ENCODE results near the gene NLK. TPM values are rescaled to one million over a fixed set of nuclear protein-coding genes. Genes with fewer than 3 reads are reported as not detected.
"Not testable (repeated sequence)": the region's sequence is repeated elsewhere in the genome, so short reads cannot be mapped to it uniquely, and the experiment has no call there.

Gene NLK
- total RNA-seq, 1 donor from 2014 or later: 13.2 TPM

DNA sequence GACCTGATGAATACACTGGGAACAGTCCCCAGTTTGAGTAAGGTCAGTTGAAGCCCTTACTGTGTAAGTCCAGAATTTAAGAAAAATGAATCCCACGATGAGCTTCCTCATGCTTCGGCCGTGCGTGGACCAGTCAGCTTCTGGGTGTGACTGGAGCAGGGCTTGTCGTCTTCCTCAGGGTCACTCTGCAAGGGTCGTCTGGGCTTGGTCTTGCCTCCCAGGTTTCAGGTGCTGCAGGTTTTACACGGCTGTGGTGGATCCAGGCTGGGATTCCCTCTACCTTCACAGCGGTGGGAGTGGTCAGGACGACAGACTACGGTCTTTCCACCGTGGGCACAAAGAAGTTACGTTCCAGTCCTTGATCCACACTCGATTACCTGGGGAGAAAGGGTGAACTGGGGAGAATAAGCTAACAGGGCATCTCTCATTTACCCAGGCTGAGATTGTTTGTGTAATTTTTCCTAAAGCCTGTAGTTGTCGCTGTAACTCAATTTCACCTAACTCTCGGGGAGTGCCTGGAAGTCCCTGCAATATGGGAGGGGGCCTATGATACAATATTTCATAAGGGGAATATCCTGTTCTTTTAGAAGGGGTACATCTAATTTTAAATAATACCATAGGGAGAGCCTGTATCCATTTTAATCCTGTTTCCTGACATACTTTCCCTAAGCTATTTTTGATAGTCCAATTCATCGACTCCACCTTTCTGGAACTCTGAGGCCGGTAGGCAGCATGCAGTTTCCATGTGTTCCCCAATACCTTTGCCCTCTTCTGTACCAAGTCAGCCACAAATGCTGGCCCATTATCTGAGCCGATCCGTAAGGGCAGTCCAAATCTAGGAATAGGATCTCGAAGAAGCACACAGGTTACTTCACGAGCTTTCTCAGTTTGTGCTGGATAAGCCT lies 190.7 kb downstream of the NLK start:
- DNase-seq: peak; percentile 20

DNA sequence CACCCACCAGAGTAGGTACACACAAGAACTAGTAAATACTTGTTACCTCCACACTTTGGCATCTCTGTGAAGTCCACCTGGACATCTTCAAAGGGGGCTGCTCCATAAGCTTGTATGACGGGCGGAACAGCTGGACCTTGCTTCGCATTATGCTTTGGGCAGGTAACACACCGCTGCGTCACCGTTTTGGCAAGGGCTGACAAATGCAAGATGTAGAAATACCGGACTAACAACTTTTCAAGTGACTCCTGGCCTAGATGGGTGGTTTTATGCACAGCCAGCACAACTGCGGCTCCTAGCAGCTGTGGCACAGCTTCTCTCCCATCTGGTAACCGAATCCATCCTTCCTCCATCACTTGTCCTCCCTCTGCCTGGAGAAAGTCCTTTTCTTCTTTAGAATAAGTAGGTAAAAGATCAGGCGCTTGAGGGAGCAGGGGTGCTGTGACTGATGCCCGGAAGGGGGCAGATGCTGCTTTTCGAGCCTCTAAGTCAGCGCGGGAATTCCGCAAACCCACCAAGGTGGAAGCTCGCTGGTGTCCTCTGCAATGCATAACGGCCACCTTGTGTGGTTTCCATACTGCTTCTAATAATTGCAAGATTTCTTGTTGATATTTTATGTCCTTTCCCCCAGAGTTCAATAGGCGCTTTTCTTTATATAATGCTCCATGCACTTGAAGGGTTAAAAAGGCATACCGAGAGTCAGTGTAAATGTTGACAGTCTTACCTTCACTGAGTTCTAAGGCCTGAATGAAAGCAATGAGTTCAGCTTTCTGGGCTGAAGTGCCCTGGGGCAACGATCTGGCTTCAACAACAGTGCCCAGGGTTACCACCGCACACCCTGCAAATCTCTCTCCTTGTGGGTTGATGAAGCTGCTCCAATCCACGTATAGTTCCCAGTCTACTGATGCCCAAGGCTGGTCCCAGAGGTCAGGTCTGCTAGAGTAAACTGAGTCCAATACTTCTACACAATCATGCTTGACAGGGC lies 191.7 kb downstream of the NLK start:
- DNase-seq: peak; percentile 63

GRCh38 chr17:28235066-28235700 lies 192.7 kb downstream of the NLK start:
- not testable (repeated sequence) for DNase-seq

GRCh38 chr17:28236033-28236653 lies 193.7 kb downstream of the NLK start:
- not testable (repeated sequence) for DNase-seq

DNA sequence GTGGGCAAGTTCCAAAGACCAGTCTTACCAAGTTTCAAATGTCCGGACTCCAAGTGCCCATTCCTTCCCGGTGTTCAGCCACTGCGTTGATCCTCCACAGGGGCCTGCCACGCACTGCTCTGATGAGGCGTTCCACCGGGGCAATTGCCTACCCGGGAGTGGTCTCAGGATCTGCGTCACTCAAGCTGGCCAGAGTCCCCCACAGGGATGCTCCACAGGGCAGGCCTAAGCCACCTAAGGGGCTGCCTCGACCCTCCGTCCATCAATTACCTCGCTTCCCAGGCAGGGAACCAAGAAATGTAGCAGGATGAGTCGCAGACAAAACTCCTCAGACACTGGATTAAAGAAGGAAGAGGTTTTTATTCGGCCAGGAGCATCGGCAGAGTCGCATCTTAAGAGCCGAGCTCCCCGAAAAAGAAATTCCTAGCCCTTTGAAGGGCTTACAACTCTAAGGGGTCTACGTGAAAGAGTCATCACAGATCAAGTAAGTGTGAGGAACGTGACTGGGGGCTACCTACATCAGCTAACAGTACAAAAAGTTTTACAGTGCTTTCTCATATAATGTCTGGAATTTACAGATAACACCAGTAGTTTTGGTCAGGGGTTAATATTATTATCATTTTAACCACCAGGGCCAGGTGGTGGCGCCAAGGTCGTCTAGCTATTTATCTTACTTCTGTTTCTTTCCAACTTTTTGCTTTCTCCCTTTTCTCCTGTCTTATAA lies 196.2 kb downstream of the NLK start:
- DNase-seq: not testable (repeated sequence)

DNA sequence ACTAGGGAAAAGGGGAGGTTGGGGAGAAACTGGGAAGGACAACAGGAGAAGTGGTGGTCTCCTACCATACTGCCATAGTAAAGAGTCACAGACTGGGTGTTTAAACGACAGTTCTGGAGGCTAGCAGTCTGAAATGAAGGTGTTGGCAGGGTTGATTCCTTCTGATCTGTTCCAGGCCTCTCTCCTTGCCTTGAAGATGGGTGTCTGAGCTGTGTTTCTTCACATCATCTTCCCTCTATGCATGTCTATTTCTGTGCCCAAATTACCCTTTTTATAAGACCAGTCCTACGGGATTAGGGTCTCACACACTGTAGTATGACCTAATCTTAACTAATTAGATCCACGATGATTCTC lies 196.8 kb downstream of the NLK start:
- DNase-seq: no peak

GRCh38 chr17:28240688-28241340 lies 198.3 kb downstream of the NLK start:
- no peak for DNase-seq

DNA sequence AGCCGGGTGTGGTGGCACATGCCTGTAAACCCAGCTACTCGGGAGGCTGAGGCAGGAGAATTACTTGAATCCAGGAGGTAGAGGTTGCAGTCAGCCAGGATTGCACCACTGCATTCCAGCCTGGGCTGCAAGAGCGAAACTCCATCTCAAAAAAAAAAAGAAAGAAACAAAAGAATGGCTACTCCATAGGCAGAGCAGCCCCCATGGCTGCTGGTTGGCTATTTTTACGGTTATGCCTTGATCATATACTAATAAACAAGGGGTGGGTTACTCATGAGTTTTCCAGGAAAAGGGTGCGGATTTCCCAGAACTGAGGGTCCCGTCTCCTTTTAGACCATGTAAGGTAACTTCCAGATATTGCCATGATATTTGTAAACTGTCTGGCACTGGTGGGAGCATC lies 200.3 kb downstream of the NLK start:
- DNase-seq: no peak

- DNase-seq: not testable (repeated sequence)
Measured at GRCh38 chr17:28243268-28243667, 200.8 kb downstream of the NLK start.

GRCh38 chr17:28244446-28244845 lies 202.0 kb downstream of the NLK start:
- DNase-seq: no peak

Small RNAs within 50 kb of the gene (small RNA-seq; reads per million reads assigned to genes)
- not detected for gene RF00006 (ENCODE audit: low replicate concordance)
- not detected for gene RF00156 (ENCODE audit: low replicate concordance)
- gene RF00601 (ENCODE audit: low replicate concordance): not detected
- not detected for gene RPS29P22 (ENCODE audit: low replicate concordance)

Other genes starting within 250 kb of the NLK start
- gene NOS2, start 242.1 kb upstream of the NLK start, total RNA-seq: 1.8 TPM
- gene LYRM9, start 149.3 kb upstream of the NLK start, total RNA-seq: 26.5 TPM

Measured in tongue (tissue), 3 donors.